OCI-LY7 (cell line): ENCODE measurements around the gene ANO6.

Experiments
- CTCF ChIP-seq: fragments of 200-600 bp; sonication (generic); conservative IDR thresholded peaks from 2 replicates; pipeline ENCODE4 v1.5.1; 2014; ENCODE audit warnings: mild to moderate bottlenecking, antibody characterized with exemption, low read length, moderate library complexity, mixed read lengths
- EZH2phosphoT487 ChIP-seq: fragments of 200-600 bp; sonication (generic); IDR thresholded peaks from 2 replicates; pipeline ENCODE4 v1.6.1; 2018; ENCODE audit warnings: low read depth, borderline replicate concordance, mild to moderate bottlenecking, mixed run types, antibody characterized with exemption, low read length, moderate library complexity, mixed read lengths

GRCh38 chr12:45220969-45221368 is 5.1 kb downstream of the ANO6 start:
- no peak for TF ChIP-seq CTCF
- TF ChIP-seq EZH2phosphoT487 = no peak
